BE2C (cell line): ENCODE measurements around the gene RPL35A.
A peak's percentile ranks its signal among the peaks of the same experiment; 100 is the strongest.

Source experiments
- DNase-seq: peaks from one replicate; pipeline ENCODE4 v3.0.0-alpha.2; 2020
- H3K27me3 ChIP-seq: fragments of 250-450 bp; sonication (Bioruptor Pico); 2 replicates; pipeline ENCODE4 v1.5.1; 2020; ENCODE audit warnings: mild to moderate bottlenecking
- H3K36me3 ChIP-seq: fragments of 250-450 bp; sonication (Bioruptor Pico); 2 replicates; pipeline ENCODE4 v1.5.1; 2020; ENCODE audit warnings: mild to moderate bottlenecking
- H3K4me1 ChIP-seq: fragments of 250-450 bp; sonication (Bioruptor Pico); 2 replicates; pipeline ENCODE4 v1.5.1; 2020
- H3K4me3 ChIP-seq: 2 replicates; pipeline ENCODE4 v1.5.1; 2011; ENCODE audit warnings: low read depth, low read length
- H3K9me3 ChIP-seq: fragments of 250-450 bp; sonication (Bioruptor Pico); 2 replicates; pipeline ENCODE4 v1.5.1; 2020
- TF ChIP-seq, protein P1 (sequence below): IDR thresholded peaks from 2 replicates; pipeline ENCODE4 v1.5.1; 2012; ENCODE audit warnings: mild to moderate bottlenecking, low read depth, low read length

The RPL35A gene

DNA sequence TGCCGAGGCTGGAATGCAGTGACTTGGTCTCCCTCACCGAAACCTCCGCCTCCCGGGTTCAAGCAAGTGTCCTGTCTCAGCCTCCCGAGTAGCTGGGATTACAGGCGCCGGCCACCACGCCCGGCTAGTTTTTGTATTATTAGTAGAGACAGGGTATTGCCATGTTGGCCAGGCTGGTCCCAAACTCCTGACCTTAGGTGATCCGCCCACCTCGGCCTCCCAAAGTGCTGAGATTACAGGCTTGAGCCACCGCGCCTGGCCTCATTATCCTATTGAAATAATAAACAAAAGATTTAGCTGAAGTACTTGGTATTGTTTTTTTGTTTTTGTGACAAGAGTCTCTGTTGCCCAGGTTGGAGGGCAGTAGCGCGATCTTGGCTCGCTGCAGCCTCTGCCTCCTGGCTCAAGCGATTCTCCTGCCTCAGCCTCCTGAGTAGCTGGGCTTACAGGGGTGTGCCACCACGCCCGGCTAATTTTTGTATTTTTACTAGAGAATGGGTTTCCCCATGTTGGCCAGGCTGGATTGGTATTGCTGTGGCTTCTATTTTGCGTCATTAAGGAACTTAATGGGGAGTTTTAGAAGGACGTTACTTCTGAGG is 1.5 kb downstream of the RPL35A start:
- H3K9me3 ChIP-seq, result no peaks in the 10 kb centered on the region
- no peaks in the 10 kb centered on the region; the same call in 1 of the 2 replicates for H3K4me1 ChIP-seq
- peaks cover 5% of the 10 kb centered on the region for H3K27me3 ChIP-seq
- peaks cover 58% of the 10 kb centered on the region for H3K36me3 ChIP-seq
- TF ChIP-seq, protein P1, sequence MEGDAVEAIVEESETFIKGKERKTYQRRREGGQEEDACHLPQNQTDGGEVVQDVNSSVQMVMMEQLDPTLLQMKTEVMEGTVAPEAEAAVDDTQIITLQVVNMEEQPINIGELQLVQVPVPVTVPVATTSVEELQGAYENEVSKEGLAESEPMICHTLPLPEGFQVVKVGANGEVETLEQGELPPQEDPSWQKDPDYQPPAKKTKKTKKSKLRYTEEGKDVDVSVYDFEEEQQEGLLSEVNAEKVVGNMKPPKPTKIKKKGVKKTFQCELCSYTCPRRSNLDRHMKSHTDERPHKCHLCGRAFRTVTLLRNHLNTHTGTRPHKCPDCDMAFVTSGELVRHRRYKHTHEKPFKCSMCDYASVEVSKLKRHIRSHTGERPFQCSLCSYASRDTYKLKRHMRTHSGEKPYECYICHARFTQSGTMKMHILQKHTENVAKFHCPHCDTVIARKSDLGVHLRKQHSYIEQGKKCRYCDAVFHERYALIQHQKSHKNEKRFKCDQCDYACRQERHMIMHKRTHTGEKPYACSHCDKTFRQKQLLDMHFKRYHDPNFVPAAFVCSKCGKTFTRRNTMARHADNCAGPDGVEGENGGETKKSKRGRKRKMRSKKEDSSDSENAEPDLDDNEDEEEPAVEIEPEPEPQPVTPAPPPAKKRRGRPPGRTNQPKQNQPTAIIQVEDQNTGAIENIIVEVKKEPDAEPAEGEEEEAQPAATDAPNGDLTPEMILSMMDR, result no peak
- H3K4me3 ChIP-seq, result peak overlapping the region; percentile 79
- no peak for DNase-seq

DNA sequence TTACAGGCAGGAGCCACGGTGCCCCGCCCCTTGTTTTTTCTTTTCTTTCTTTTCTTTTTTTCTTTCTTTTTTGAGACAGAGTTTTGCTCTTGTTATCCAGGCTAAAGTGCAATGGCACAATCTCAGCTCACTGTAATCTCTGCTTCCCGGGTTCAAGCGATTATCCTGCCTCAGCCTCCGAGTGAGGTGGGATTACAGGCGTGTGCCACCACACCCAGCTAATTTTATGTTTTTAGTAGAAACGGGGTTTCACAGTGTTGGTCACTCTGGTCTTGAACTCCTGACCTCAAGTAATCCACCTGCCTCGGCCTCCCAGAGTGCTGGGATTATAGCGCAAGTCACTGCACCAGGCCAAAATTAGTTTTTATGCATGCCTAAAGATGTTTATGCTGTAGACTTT is 2.5 kb downstream of the RPL35A start:
- Histone ChIP-seq H3K4me3 (no peak overlapping the region), H3K27me3 (no peaks in the 10 kb centered on the region), H3K36me3 (peaks cover 61% of the 10 kb centered on the region), H3K9me3 (no peaks in the 10 kb centered on the region), H3K4me1 (no peaks in the 10 kb centered on the region; the same call in 1 of the 2 replicates)
- TF ChIP-seq, protein P1, result no peak
- DNase-seq, result no peak

DNA sequence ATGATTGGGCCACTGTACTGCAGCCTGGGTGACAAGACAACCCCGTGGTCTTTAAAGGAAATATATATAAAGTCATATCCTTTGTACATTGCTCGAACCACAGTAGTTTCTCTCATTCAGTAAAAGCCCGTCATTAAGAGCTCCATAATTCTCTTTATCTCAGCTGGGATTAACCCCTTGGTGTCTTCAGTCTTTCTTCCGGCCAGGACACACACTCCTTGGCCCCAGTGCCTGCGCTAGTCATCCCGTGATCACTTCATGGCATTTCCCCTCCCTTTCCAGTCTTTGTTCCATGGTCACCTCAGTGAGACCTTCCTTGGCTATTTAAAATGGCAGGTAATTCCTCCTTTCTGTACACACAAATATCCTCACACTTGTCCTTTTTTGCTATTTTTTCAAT is 3.3 kb downstream of the RPL35A start:
- TF ChIP-seq, protein P1, result no peak
- Histone ChIP-seq H3K36me3 (peaks cover 61% of the 10 kb centered on the region), H3K9me3 (no peaks in the 10 kb centered on the region), H3K27me3 (no peaks in the 10 kb centered on the region), H3K4me3 (no peak overlapping the region), H3K4me1 (no peaks in the 10 kb centered on the region; the same call in 1 of the 2 replicates)
- DNase-seq, result no peak

DNA sequence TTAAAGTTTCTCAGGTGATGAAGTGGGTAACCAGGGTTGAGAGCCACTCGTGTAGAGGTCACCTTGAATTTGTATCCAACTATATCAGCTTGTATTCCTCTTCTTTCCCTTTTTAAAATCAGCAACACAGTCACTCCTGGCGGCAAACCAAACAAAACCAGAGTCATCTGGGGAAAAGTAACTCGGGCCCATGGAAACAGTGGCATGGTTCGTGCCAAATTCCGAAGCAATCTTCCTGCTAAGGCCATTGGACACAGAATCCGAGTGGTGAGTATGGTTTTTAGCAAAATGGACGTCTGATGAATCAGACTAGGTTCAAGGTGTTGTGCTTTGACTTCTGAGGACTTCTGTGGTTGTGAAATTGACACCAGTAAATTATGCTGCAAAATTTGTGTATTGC is 3.9 kb downstream of the RPL35A start:
- H3K4me3 ChIP-seq, result no peak overlapping the region
- H3K4me1 ChIP-seq, result no peaks in the 10 kb centered on the region; the same call in 1 of the 2 replicates
- no peak for DNase-seq

DNA sequence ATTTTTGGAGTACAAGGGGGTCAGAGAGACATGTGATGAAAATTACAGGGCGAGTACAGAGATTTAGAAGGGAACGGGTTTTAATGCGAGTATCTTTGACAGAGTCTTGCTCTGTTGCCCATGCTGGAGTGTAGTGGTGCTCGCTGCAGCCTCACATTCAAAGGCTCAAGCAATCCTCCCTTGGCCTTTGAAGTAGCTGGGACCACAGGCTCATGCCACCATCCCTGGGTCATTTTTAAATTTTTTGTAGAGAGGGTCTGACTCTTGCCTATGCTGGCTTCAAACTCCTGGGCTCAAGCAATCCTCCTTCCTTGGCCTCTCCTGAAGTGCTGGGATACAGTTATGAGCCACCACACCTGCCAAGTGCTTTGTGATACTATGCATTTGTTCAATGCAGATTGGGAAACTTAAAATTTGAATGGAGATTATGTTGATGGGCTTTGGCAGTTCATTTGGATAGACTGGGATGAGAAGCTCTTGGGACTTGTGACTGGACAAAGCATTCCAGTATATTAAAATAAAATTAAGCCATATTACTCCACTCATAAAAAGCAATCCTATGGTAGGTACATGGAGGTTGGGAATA is 6.0 kb downstream of the RPL35A start:
- TF ChIP-seq, protein P1, result no peak
- Histone ChIP-seq H3K27me3 (peaks cover under 1% of the 10 kb centered on the region; the same call in 1 of the 2 replicates), H3K4me1 (no peaks in the 10 kb centered on the region; the same call in 1 of the 2 replicates), H3K9me3 (no peaks in the 10 kb centered on the region), H3K4me3 (no peak overlapping the region), H3K36me3 (peaks cover 55% of the 10 kb centered on the region)
- no peak for DNase-seq

More for the DNA sequence above, 3.9 kb downstream of the RPL35A start:
- Histone ChIP-seq H3K27me3 (no peaks in the 10 kb centered on the region), H3K36me3 (peaks cover 61% of the 10 kb centered on the region), H3K9me3 (no peaks in the 10 kb centered on the region)
- TF ChIP-seq, protein P1, result no peak

DNA sequence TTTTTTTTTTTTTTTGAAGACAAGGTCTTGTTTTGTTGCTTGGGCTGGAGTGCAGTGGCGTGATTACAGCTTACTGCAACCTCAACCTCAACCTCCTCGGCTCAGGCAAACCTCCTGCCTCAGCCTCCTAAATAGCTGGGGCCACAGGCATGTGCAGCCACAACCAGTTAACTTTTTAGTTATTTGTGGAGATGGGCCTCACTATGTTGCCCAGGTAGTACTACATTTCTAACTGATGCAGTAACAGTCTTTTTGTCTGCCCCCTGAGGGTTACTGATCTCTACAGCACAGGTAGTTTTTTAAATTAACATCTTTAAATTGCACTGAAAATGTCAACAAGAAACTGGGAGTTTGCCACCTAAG is 6.6 kb downstream of the RPL35A start:
- Histone ChIP-seq H3K4me3 (no peak overlapping the region), H3K9me3 (no peaks in the 10 kb centered on the region), H3K27me3 (peaks cover 7% of the 10 kb centered on the region; the same call in 1 of the 2 replicates), H3K36me3 (peaks cover 49% of the 10 kb centered on the region), H3K4me1 (no peaks in the 10 kb centered on the region; the same call in 1 of the 2 replicates)
- TF ChIP-seq, protein P1, result no peak
- DNase-seq, result no peak
